VCaP (cell line): Measurements from ENCODE around the gene CYP26C1.
"Not testable (repeated sequence)": the region's sequence is repeated elsewhere in the genome, so short reads cannot be mapped to it uniquely, and the experiment has no call there.

ENCODE experiments used
- H3K27ac ChIP-seq: fragments of 450-650 bp; 2 replicates; pipeline ENCODE4 v1.5.1; 2017
- CTCF ChIP-seq: fragments of 450-650 bp; conservative IDR thresholded peaks from 2 replicates; pipeline ENCODE4 v1.5.1; 2017; ENCODE audit warnings: mild to moderate bottlenecking, moderate library complexity

Gene CYP26C1

GRCh38 chr10:93088466-93088865, 27.9 kb downstream of the CYP26C1 start:
- no peak overlapping the region for H3K27ac ChIP-seq

GRCh38 chr10:93090619-93091018, 30.0 kb downstream of the CYP26C1 start:
- no peak overlapping the region for H3K27ac ChIP-seq
- TF ChIP-seq CTCF, result no peak

More at GRCh38 chr10:93088466-93088865, 27.9 kb downstream of the CYP26C1 start:
- no peak for TF ChIP-seq CTCF

- TF ChIP-seq CTCF, result no peak
Measured at GRCh38 chr10:93091960-93092359, 31.4 kb downstream of the CYP26C1 start.

GRCh38 chr10:93095225-93095624, 34.6 kb downstream of the CYP26C1 start:
- TF ChIP-seq CTCF, result no peak
- no peak overlapping the region for H3K27ac ChIP-seq

More at GRCh38 chr10:93091960-93092359, 31.4 kb downstream of the CYP26C1 start:
- no peak overlapping the region for H3K27ac ChIP-seq

GRCh38 chr10:93096901-93097300, 36.3 kb downstream of the CYP26C1 start:
- TF ChIP-seq CTCF, result no peak
- no peak overlapping the region for H3K27ac ChIP-seq

- no peak overlapping the region for H3K27ac ChIP-seq
- no peak for TF ChIP-seq CTCF
Measured at GRCh38 chr10:93097386-93097785, 36.8 kb downstream of the CYP26C1 start.

- no peak overlapping the region for H3K27ac ChIP-seq
- no peak for TF ChIP-seq CTCF
Measured at GRCh38 chr10:93098816-93099215, 38.2 kb downstream of the CYP26C1 start.

- no peak for TF ChIP-seq CTCF
Measured at GRCh38 chr10:93099670-93100069, 39.1 kb downstream of the CYP26C1 start.

GRCh38 chr10:93101148-93101547, 40.5 kb downstream of the CYP26C1 start:
- H3K27ac ChIP-seq, result not testable (repeated sequence)

More at GRCh38 chr10:93099670-93100069, 39.1 kb downstream of the CYP26C1 start:
- H3K27ac ChIP-seq, result no peak overlapping the region
